ENCODE measurements around the gene BCL2L1.
"Not testable (repeated sequence)": the region's sequence is repeated elsewhere in the genome, so short reads cannot be mapped to it uniquely, and the experiment has no call there.

BCL2L1 gene

DNA sequence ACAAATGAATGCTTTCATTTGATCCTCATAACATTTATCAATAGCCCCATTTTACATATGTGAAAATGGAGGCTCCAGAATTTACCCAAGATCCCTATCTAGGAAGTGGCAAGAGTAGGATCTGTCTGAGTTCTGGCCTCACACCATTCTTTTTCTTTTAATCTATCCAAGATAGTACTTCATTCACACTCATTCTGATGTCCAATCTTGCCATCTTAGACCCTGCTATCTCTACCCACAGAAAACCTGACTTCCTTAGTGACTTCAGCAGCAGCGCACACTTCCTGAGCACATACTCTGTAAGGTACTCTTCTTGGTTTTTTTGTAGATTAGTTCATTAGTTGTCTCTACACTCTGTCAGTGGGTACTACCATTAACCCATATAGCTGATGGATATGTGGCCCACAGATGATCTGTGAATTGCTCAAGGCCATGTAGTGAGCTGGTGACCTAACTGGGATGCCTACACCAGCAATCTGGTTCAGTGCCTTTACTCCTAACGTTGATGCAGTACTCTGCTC is 48.7 kb downstream of the BCL2L1 start:
- no peak for DNase-seq

GRCh38 chr20:31673435-31673834 is 49.2 kb downstream of the BCL2L1 start:
- DNase-seq = no peak

DNA sequence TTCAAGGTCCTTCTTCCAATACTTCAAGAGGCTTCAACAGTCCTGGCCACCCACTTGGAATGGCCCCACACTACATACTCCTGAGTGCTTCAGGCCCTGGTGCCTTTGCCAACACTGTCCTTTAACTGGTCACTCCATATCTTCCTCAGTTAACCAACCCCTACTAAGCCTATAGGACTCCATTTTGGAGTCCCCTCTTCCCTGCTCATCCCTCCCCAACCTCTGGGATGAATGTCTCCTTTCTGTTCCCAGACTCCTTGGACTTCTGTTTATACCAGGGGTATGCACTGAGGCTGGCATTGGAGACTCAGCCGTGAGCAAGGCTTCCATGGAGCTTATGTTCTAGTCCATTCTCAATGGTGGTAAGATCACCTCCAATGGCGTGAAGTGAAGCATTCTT is 51.3 kb downstream of the BCL2L1 start:
- DNase-seq = no peak

- DNase-seq = no peak
These were observed 52.1 kb downstream of the BCL2L1 start for GRCh38 chr20:31670371-31671228.

GRCh38 chr20:31669876-31670275 is 52.8 kb downstream of the BCL2L1 start:
- DNase-seq = no peak

- not testable (repeated sequence) for DNase-seq
These were observed 53.7 kb downstream of the BCL2L1 start for GRCh38 chr20:31668944-31669343.

GRCh38 chr20:31667315-31668285 is 55.1 kb downstream of the BCL2L1 start:
- no peak for DNase-seq

DNA sequence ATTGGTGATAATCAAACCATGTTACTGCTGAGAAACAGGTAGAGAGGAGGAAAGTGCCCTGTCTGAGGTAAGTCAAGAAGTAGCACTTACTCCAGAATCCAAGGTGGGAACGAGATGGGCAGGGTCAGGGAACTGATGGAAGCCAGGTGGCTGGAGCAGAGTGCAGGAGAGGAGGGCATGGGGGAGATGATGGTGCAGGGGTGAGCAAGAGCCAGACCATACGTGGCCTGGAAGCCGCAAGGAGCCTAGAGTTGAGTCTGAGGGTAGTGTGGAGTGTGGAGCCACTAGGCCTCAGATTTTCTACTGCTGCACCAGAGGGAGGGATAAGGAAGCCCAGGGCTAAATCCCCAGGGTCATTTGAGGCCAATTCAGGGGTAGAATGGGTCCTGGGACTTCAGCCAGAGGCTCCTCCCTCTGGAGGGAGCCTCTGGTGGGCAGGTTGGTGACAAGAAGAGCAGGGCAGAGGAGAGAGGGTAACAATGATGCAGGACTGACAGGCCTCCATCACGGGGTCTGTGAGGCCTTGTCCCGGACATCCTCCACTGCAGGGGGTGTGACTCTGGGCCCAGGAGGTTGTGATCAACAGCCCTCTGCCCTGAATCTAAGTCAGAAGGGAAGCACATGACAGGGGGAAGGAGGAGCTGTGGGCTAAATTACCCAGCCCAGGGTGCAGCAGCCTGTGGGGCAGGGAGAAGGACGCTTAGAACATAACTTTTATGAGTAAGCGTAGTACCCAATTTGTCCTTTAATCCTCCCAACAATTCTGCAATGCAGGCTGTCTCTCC is 56.2 kb downstream of the BCL2L1 start:
- DNase-seq = no peak

- no peak for DNase-seq
These were observed 56.9 kb downstream of the BCL2L1 start for GRCh38 chr20:31665753-31666152.

GRCh38 chr20:31664696-31665354 is 57.8 kb downstream of the BCL2L1 start:
- no peak for DNase-seq

GRCh38 chr20:31663838-31664695 is 58.6 kb downstream of the BCL2L1 start:
- DNase-seq = no peak

- DNase-seq = no peak
These were observed 59.2 kb downstream of the BCL2L1 start for GRCh38 chr20:31663524-31663837.

GRCh38 chr20:31662372-31662854 is 60.3 kb downstream of the BCL2L1 start:
- no peak for DNase-seq

GRCh38 chr20:31661625-31662371 is 60.9 kb downstream of the BCL2L1 start:
- peak; percentile 43 for DNase-seq

- DNase-seq = no peak
These were observed 68.1 kb downstream of the BCL2L1 start for GRCh38 chr20:31654534-31654933.

GRCh38 chr20:31653561-31653960 is 69.1 kb downstream of the BCL2L1 start:
- DNase-seq = no peak

DNA sequence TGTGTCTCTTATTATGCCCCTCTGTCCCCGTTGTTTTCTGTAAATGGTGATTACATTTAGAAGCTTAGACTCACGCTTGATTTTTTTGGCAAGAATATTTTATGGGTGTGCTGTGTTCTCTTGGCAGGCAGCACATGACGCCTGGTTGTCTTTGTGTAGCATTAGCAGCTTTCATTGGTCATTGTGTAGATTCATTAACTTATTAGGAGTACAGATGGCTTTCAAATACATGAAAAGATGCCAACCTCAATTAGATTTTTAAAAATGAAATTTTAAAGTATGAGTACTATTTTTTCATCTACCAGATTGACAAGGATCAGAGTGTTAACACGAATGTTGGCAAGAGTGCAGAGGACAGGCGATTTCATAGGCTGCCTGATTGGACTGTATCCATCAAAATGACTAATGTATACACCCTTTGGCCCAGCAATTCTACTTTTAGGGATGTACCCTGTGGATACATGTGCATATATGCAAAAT is 69.7 kb downstream of the BCL2L1 start:
- DNase-seq = no peak

GRCh38 chr20:31648104-31648503 is 74.6 kb downstream of the BCL2L1 start:
- not testable (repeated sequence) for DNase-seq

- DNase-seq = no peak
These were observed 78.0 kb downstream of the BCL2L1 start for GRCh38 chr20:31644701-31645100.

- no peak for DNase-seq
These were observed 79.1 kb downstream of the BCL2L1 start for GRCh38 chr20:31643522-31643921.

Measured in activated gamma-delta T cell (primary cell).